Measurements from ENCODE around the gene KRTAP12-2.
"Not testable (repeated sequence)": the region's sequence is repeated elsewhere in the genome, so short reads cannot be mapped to it uniquely, and the experiment has no call there.

Gene KRTAP12-2

GRCh38 chr21:44648557-44649311 lies 18.0 kb downstream of the KRTAP12-2 start:
- DNase-seq, result no peak

- DNase-seq, result no peak
Observed at GRCh38 chr21:44647222-44647552, 19.5 kb downstream of the KRTAP12-2 start.

GRCh38 chr21:44646366-44647221 lies 20.1 kb downstream of the KRTAP12-2 start, which contains the start of gene KRTAP10-11:
Gene KRTAP10-11, plus strand, starts transcription at chr21:44646414. Its CDS starts 45 bp downstream, at chr21:44646459.
- DNase-seq, result not testable (repeated sequence)

- DNase-seq, result no peak
Observed at GRCh38 chr21:44644878-44645277, 21.8 kb downstream of the KRTAP12-2 start.

- DNase-seq, result no peak
Observed at GRCh38 chr21:44643741-44644310, 22.9 kb downstream of the KRTAP12-2 start.

GRCh38 chr21:44640761-44641160 lies 26.0 kb downstream of the KRTAP12-2 start:
- no peak for DNase-seq

- DNase-seq, result no peak
Observed at GRCh38 chr21:44639331-44639655, 27.4 kb downstream of the KRTAP12-2 start.

- DNase-seq, result not testable (repeated sequence)
Observed at GRCh38 chr21:44638506-44639330, 28.0 kb downstream of the KRTAP12-2 start.

GRCh38 chr21:44637851-44638348 lies 28.8 kb downstream of the KRTAP12-2 start:
- not testable (repeated sequence) for DNase-seq

GRCh38 chr21:44637018-44637850 lies 29.5 kb downstream of the KRTAP12-2 start, which contains the start of gene KRTAP10-10:
Gene KRTAP10-10, plus strand, starts transcription at chr21:44637356. Its CDS starts 62 bp downstream, at chr21:44637418.
- no peak for DNase-seq

- DNase-seq, result no peak
Observed at GRCh38 chr21:44636209-44637017, 30.3 kb downstream of the KRTAP12-2 start.

GRCh38 chr21:44632067-44632466 lies 34.7 kb downstream of the KRTAP12-2 start:
- DNase-seq, result no peak

GRCh38 chr21:44630440-44630839 lies 36.3 kb downstream of the KRTAP12-2 start:
- DNase-seq, result no peak

GRCh38 chr21:44628707-44629391 lies 37.9 kb downstream of the KRTAP12-2 start:
- no peak for DNase-seq

GRCh38 chr21:44627831-44628233 lies 38.9 kb downstream of the KRTAP12-2 start:
- not testable (repeated sequence) for DNase-seq

- DNase-seq, result not testable (repeated sequence)
Observed at GRCh38 chr21:44627181-44627822, 39.4 kb downstream of the KRTAP12-2 start.

- DNase-seq, result no peak
Observed at GRCh38 chr21:44626673-44627143, 40.0 kb downstream of the KRTAP12-2 start, which contains the start of gene KRTAP10-9. Gene KRTAP10-9, plus strand, starts transcription at chr21:44627093. Its CDS starts 79 bp downstream, at chr21:44627172.

- DNase-seq, result no peak
Observed at GRCh38 chr21:44626262-44626661, 40.5 kb downstream of the KRTAP12-2 start.

GRCh38 chr21:44625756-44626155 lies 41.0 kb downstream of the KRTAP12-2 start:
- no peak for DNase-seq
